NCI-H2081 treated with DMSO at 0.1 percent for 48 hours (cell line): ENCODE data around the gene HRAS.

Experiments
- DNase-seq: peaks from one replicate; lab custom pipeline; 2025; lab: John Stamatoyannopoulos, UW

The HRAS gene

GRCh38 chr11:507727-508515, 27.5 kb downstream of the HRAS start:
- no peak for DNase-seq

GRCh38 chr11:506995-507726, 28.2 kb downstream of the HRAS start, which contains the start of gene RNH1:
TSS of gene RNH1 (minus strand) at chr11:507242. CDS start at chr11:502162, 5,080 bp downstream.
- peak; percentile 77 for DNase-seq

- DNase-seq = peak; percentile 78
Observed at GRCh38 chr11:506238-506994, 29.0 kb downstream of the HRAS start.

- DNase-seq = no peak
Observed at GRCh38 chr11:504994-505344, 30.4 kb downstream of the HRAS start.

- DNase-seq = no peak
Observed at GRCh38 chr11:504053-504993, 31.1 kb downstream of the HRAS start.

- DNase-seq = no peak
Observed at GRCh38 chr11:503179-503981, 32.0 kb downstream of the HRAS start.

GRCh38 chr11:502288-503178, 32.8 kb downstream of the HRAS start:
- no peak for DNase-seq

- no peak for DNase-seq
Observed at GRCh38 chr11:501683-502287, 33.6 kb downstream of the HRAS start.

- no peak for DNase-seq
Observed at GRCh38 chr11:501001-501682, 34.2 kb downstream of the HRAS start.

GRCh38 chr11:499201-500076, 35.9 kb downstream of the HRAS start:
- no peak for DNase-seq

GRCh38 chr11:498297-499181, 36.8 kb downstream of the HRAS start:
- DNase-seq = no peak

GRCh38 chr11:497565-498296, 37.6 kb downstream of the HRAS start:
- DNase-seq = no peak

GRCh38 chr11:496834-497564, 38.4 kb downstream of the HRAS start:
- DNase-seq = no peak

- DNase-seq = no peak
Observed at GRCh38 chr11:495537-495931, 39.8 kb downstream of the HRAS start.
